ENCODE data around the gene ABHD3. TPM values are rescaled to one million over a fixed set of nuclear protein-coding genes. Genes with fewer than 3 reads are reported as not detected.
"Not testable (repeated sequence)": the region's sequence is repeated elsewhere in the genome, so short reads cannot be mapped to it uniquely, and the experiment has no call there.

The ABHD3 gene
- total RNA-seq, 1 experiment from 2014 or later, result 45.4 TPM

DNA sequence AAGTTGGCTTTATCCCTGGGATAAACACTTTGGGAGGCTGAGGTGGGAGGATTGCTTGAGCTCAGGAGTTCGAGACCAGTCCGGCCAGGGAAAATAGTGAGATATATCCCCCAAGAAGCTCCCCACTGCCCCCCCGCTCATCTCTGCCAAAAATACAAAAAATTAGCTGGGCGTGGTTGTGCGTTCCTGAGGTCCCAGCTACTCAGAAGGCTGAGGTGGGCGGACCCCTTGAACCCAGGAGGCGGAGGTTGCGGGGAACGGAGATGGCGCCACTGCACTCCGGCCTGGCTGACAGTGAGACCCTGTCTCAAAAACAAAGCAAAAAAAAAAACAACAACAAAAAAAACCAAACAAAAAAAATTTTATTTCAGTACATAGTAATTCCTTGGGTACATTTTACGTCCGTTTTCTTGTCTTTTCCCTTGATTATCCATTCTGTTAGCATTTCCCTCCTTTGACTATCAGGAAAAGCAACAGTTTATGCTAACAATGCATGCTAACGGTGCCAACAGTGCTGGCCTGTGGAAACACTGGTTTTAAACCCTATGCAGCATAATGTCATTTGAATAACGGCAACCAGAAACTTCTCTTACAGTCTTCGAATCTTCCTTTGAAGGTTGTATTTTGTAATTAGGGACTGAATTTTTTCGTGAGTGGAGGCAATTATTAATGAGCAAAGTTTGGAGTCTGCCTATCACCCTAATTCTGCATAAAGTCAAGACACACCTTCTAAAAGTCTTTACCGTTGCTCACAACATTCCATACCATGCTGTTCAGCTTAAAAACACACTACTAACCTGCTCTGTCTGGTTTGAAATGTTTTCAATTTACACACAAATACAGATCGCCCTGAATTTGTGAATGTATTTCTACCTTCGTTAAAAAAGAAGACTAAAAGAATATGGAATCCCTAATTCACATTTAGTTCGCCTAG is 35.3 kb upstream of the ABHD3 start:
- ChIA-PET CTCF (interaction anchor here (0.5 to 1.1 kb wide), 3 partner anchors 139 to 512 kb away, joined by 4 to 8 read pairs (median 6); no protein-coding TSS in a partner anchor), POLR2A (ENCODE audit: low non-redundant PET) (interaction anchor here (0.6 kb wide), 1 partner anchor 605 kb away, joined by 4 read pairs; no protein-coding TSS in a partner anchor)
- Histone ChIP-seq H3K9me3 (ENCODE audit: low read depth, low read length, poor library complexity, severe bottlenecking) (no peaks in the 10 kb centered on the region), H3K4me1 (ENCODE audit: insufficient read depth, low read length, poor library complexity, severe bottlenecking) (peaks cover 15% of the 10 kb centered on the region), H3K27me3 (replicated peaks; ENCODE audit: insufficient read depth, low read depth, low read length, poor library complexity) (no peaks in the 10 kb centered on the region), H3K4me3 (ENCODE audit: low read depth, low read length, poor library complexity, severe bottlenecking) (peak overlapping the region; percentile 92), H3K36me3 (ENCODE audit: insufficient read depth, low read length, poor library complexity, severe bottlenecking) (no peaks in the 10 kb centered on the region), H3K27ac (ENCODE audit: low read depth, low read length, poor library complexity, severe bottlenecking) (peak overlapping the region; percentile 99)
- TF ChIP-seq EZH2 (IDR thresholded peaks at IDR 0.05; ENCODE audit: borderline replicate concordance, low read depth, low read length, poor library complexity, severe bottlenecking) (no peak), CTCF (conservative IDR thresholded peaks at IDR 0.05; ENCODE audit: low read depth, low read length) (no peak)
- intact Hi-C loops (cut with micrococcal nuclease; ENCODE audit: unreplicated experiment), result loop anchor here (10.0 kb wide), 1 partner anchor 125 kb away; the partner anchor contains the start of gene SNRPD1
- peak; percentile 35 for DNase-seq (ENCODE audit: low spot score)
- BruUV-seq (replicated peaks), result TSS peak; percentile 85

GRCh38 chr18:21736926-21737325 is 32.4 kb upstream of the ABHD3 start:
- POLR2A ChIA-PET (ENCODE audit: low non-redundant PET); H3K4me1 ChIP-seq (ENCODE audit: insufficient read depth, low read length, poor library complexity, severe bottlenecking); H3K27ac ChIP-seq (ENCODE audit: low read depth, low read length, poor library complexity, severe bottlenecking); CTCF ChIA-PET; H3K9me3 ChIP-seq (ENCODE audit: low read depth, low read length, poor library complexity, severe bottlenecking); DNase-seq (ENCODE audit: low spot score); H3K4me3 ChIP-seq (ENCODE audit: low read depth, low read length, poor library complexity, severe bottlenecking); H3K27me3 ChIP-seq (replicated peaks; ENCODE audit: insufficient read depth, low read depth, low read length, poor library complexity); BruUV-seq (replicated peaks); intact Hi-C loops (cut with micrococcal nuclease; ENCODE audit: unreplicated experiment); H3K36me3 ChIP-seq (ENCODE audit: insufficient read depth, low read length, poor library complexity, severe bottlenecking): not testable (repeated sequence)

GRCh38 chr18:21735452-21736015 is 31.0 kb upstream of the ABHD3 start:
- Histone ChIP-seq H3K36me3 (ENCODE audit: insufficient read depth, low read length, poor library complexity, severe bottlenecking) (no peaks in the 10 kb centered on the region), H3K4me3 (ENCODE audit: low read depth, low read length, poor library complexity, severe bottlenecking) (no peak overlapping the region), H3K27ac (ENCODE audit: low read depth, low read length, poor library complexity, severe bottlenecking) (no peak overlapping the region), H3K27me3 (replicated peaks; ENCODE audit: insufficient read depth, low read depth, low read length, poor library complexity) (no peaks in the 10 kb centered on the region), H3K4me1 (ENCODE audit: insufficient read depth, low read length, poor library complexity, severe bottlenecking) (peaks cover 6% of the 10 kb centered on the region), H3K9me3 (ENCODE audit: low read depth, low read length, poor library complexity, severe bottlenecking) (no peaks in the 10 kb centered on the region)
- no TSS peak for BruUV-seq (replicated peaks)
- intact Hi-C loops (cut with micrococcal nuclease; ENCODE audit: unreplicated experiment), result no loop called here
- TF ChIP-seq EZH2 (IDR thresholded peaks at IDR 0.05; ENCODE audit: borderline replicate concordance, low read depth, low read length, poor library complexity, severe bottlenecking) (no peak), CTCF (conservative IDR thresholded peaks at IDR 0.05; ENCODE audit: low read depth, low read length) (no peak)
- CTCF ChIA-PET, result no interaction called here
- POLR2A ChIA-PET (ENCODE audit: low non-redundant PET), result no interaction called here
- DNase-seq (ENCODE audit: low spot score), result no peak

Measured in A673 (cell line).